Activated CD4-positive, alpha-beta T cell treated with anti-CD3 and anti-CD28 coated beads for 1 hour (primary cell): ENCODE results near the gene CNPY2.
"Not testable (repeated sequence)": the region's sequence is repeated elsewhere in the genome, so short reads cannot be mapped to it uniquely, and the experiment has no call there.

Experiments used
- DNase-seq: peaks from one replicate; pipeline ENCODE4 v3.0.0-alpha.2; 2020

CNPY2 gene

DNA sequence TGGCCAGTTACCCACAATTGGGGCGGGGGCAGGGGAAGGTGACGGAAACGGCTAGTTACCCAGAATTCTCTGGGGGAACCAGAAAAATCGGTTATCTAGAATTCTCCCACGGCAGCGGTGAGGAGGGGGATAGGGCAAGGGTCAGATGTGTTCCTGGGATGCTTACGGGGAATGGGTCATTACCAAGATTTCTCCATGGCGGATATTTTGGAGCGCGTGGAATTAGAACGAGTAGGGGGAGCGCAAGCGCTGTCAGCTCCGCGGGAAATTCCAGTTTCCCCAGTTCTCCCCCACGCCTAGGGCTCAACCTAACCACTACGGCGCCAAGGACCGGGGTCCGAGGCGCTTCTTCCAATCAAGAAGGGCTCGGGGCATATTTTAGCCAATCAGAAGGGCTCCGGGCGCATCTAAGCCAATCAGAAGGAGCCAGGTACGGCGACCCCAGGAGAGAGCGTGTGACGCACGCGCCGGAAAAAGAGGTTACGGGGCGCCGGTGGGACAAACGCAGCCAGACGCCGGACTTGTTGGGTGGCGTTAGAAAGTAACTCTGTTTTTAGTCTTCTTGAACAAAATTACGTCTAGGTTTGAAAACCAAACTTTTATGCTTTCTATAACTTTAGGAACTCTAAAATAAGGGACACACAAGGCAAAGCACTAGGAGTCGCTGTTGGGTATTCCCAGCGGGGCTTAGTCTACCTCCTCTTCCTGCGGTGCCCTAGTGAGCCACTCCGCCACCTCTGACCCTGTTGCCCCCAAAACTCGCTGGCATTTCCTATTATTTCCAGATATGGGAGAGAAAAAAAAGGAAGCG is 18.1 kb upstream of the CNPY2 start, which contains the start of gene PAN2:
Gene PAN2, minus strand, starts transcription at position 322 of the 811 bp plus-strand sequence. CDS start 906 bp downstream, outside the sequence.
- DNase-seq, result peak; percentile 87

DNA sequence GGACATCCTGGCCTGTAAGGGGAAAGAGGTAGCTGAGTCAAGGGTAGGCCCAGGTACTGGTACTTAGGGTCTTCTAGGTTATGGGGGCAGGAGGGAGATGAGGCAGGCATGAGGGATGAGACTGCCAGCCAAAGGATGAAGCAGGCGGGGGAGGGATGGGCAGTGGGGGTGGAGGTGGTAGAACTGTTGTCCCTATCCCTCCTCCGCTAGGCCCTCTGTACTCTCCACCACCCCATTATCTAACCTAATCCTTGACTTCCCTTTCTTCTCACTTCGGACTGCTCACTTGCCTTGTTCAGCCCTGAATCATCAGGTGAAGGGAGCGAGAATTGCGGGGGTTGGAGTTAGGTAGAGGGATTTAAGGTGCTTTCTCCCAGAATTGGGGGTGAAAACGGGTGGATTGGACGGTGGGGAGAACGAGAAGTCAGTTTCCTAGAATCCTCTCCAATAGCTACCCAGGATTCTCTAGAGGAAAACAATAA is 17.4 kb upstream of the CNPY2 start:
- DNase-seq, result peak; percentile 12

DNA sequence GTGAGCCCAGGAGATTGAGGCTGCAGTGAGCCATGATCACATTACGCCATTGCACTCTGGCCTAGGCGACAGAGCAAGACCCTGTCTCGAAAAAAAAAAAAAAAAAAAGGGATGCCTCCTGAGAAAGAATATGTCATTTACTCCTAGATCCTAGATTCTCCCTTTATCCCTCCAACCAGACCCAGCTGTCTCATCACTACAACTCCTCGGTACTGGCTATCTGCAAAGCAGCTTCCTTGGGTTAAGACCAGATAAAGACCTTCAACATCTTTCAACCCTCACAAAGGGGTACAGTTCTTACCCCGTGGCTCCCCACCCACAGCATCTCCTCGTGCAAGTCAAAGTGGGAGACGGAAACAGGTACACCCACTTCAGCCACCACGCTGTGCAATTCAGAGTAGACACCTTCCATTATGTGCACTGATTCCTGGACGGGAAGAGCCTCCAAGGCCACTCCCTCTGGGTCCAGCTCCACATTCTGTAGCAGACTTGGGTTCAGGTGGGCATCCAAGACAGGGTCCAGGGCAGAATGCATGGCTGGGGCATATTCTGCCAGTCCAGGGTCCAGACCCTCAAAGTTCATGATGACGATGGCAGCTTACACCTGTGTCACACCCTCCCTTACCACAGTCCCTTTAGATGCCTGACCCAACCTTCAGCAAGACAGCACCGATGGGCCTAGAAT is 16.9 kb upstream of the CNPY2 start:
- no peak for DNase-seq

GRCh38 chr12:56330936-56331490 is 15.2 kb upstream of the CNPY2 start:
- no peak for DNase-seq

- no peak for DNase-seq
Measured at GRCh38 chr12:56326533-56326932, 10.7 kb upstream of the CNPY2 start.

- DNase-seq, result no peak
Measured at GRCh38 chr12:56326126-56326525, 10.3 kb upstream of the CNPY2 start.

- no peak for DNase-seq
Measured at GRCh38 chr12:56324206-56324605, 8.4 kb upstream of the CNPY2 start.

DNA sequence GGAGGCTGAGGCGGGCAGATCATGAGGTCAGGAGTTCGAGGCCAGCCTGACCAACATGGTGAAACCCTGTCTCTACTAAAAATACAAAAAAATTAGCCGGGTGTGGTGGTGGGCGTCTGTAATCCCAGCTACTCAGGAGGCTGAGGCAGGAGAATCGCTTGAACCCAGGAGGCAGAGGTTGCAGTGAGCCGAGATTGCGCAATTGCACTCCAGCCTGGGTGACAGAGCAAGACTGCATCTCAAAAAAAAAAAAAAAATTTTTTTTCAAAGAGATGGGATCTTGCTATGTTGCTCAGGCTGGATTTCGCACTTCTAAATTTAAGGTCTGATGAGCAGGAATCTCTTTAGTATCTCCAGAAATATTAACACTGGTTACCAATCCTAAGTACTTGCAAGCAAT is 5.8 kb upstream of the CNPY2 start:
- DNase-seq, result not testable (repeated sequence)

DNA sequence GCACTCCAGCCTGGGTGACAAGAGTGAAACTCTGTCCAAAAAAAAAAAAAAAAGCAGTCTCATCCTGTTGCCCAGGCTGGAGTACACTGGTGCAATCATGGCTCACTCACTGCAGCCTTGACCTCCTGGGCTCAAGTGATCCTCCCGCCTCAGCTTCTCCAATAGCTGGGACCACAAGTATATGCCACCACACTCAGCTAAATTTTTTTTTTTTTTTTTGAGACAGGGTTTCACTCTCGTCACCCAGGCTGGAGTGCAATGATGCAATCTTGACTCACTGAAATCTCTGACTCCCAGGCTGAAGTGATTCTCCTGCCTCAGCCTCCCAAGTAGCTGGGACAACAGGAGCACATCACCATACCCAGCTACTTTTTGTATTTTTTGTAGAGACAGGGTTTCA is 5.2 kb upstream of the CNPY2 start:
- DNase-seq, result no peak

DNA sequence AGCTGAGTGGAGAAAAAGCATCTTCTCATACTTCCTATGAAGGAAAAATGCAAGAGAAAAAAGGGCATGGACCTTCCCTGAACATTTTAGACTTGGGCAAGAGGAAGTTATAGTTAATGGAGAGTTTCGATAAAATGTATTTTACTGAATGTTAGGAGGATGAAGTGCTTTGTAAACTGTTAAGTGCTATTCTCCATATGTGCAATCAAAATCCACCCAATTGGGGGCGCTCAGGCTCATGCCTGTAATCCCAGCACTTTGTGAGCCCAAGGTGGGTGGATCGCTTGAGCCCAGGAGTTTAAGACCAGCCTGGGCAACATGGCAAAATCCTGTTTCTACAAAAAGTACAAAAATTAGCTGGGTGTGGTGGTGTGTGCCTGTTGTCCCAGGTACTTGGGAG is 1.9 kb upstream of the CNPY2 start:
- no peak for DNase-seq

GRCh38 chr12:56315249-56315621 is 553 bp downstream of the CNPY2 start:
- DNase-seq, result no peak

DNA sequence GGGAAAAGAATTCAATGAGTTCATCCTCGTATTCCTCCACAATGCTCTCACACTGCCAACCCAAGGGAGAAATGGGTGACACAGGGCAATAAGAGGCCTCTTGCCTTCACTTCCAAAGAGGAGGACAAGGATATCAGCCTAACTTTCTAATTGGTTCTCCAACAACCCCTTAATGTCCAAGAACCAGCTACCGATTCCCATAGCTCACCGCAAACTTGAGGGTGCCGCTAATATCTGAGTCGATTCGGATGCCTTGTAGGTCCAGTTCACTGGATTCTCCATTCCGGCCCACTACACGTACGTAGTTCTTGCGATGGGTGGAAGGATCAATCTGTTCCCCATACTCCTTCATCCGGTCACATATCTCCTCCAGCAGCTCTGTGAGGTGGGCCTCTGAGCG is 4.8 kb downstream of the CNPY2 start:
- no peak for DNase-seq

GRCh38 chr12:56308714-56309113 is 7.1 kb downstream of the CNPY2 start:
- DNase-seq, result no peak

DNA sequence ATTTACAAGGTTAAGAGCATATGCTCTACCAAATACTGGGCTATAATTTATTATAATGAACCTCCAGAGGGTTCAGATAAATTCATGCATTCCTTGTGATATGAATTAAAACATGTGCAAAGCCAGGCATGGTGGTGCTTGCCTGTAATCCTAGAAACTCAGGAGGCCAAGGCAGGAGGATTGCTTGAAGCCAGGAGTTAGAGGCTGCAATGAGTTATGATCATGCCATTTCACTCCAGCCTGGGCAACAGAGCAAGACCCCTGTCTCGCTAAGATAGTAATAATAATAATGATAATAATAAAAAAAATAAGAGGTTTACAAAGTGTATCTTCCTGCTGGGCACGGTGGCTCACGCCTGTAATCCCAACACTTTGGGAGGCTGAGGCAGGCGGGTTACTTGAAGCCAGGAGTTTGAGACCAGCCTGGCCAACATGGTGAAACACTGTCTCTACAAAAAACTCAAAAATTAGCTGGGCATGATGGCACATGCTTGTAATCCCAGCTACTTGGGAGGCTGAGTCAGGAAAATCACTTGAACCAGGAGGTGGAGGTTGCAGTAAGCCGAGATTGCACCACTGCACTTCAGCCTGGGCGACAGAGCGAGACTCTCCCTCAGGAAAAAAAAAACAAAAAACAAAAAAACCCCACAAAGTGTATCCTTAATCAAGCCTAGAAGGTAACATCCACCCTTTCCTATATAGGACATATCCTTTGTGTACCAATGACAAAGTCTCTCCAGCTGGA is 8.4 kb downstream of the CNPY2 start:
- no peak for DNase-seq

GRCh38 chr12:56304872-56305590 is 10.8 kb downstream of the CNPY2 start:
- DNase-seq, result no peak

GRCh38 chr12:56304276-56304675 is 11.5 kb downstream of the CNPY2 start:
- DNase-seq, result no peak

- DNase-seq, result no peak
Measured at GRCh38 chr12:56300644-56301464, 14.9 kb downstream of the CNPY2 start.

DNA sequence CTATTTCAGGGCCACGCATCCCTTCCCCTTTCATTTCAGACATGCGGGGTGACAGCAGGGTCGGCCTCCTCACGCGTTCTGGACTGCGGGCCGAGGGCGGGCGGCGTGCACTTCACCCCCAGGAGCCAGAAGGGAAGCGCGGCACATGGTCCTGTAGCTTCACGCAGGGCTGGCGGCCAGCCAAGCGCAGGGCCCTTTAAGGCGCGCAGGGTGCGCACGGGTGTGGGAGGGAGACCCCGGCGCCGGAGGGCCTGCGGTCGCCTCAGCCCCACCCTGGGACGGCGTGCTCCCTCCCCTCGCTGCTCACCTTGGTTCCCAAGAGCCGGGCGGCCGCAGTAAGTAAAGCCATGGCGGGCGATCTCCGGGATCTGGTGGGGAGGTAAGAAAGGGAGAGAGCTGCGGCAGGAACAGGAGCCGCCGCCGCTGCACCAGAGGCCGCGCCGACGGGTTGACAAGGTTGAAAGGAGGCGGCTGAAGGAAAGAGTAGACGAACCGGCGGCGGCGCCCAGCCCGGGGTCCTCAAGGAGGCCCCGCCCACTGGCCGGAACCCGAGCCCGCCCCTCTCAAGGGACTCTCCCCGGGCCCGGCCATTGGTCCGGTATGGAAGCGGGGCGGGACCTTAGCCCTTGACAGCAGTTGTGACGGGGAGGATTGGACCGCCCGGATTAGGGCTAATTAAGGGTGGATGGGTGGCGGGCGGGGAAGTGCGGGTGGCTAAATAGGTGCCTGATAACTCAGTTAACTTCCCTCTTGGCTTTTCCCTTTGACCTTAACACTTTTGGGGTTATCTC is 15.7 kb downstream of the CNPY2 start, which contains the start of gene CS:
Gene CS, minus strand, starts transcription at position 478 of the 791 bp plus-strand sequence. Its CDS starts 129 bp downstream, at position 349.
- DNase-seq, result peak; percentile 97

DNA sequence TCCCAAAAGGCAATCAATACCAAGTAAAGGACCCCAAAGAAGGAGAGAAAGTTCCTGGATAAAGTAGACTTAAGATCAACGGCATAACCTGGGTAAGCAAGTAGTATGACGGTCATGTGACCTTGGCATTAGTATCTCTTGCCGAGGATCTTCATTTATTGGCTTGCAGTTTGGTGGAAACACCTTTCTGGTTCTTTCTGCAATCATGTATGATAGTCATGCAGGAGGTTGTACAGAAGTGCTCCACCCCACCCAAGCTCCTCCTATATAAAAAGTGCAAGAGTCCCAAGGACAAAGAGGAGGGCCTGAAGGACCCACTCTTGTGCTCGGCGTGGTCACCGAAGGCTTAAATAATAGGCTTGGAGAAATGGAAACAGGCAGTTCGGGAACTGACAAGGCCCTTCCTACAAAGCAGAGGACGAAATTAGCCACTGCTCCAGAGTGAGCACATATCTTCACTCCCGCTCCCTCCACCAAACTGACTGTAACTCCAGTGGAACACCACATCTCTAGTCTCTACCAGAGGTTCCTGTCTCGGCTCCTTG is 16.4 kb downstream of the CNPY2 start:
- peak; percentile 8 for DNase-seq

DNA sequence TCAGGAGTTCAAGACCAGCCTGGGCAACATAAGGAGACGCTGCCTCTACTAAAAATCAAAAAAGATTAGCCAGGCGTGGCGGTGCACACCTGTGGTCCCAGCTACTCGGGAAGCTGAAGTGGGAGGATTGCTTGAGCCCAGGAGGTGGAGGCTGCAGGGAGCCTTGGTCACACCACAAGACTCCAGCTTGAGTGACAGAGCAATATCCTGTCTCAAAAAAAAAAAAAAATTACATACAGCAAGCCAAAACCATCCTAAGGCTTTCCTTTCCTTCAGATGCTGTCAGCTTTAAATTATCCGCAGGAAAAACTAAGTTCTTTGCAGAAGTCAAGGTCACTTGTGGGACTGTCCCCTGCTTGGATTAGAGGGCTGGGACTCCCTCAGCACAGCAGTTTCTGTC is 17.0 kb downstream of the CNPY2 start:
- no peak for DNase-seq
